Common myeloid progenitor, CD34-positive (primary cell): Measurements from ENCODE around the gene RNF149.

ENCODE experiments used
- CTCF ChIA-PET: fragments of 350-600 bp; sonication (Branson Sonifier 250); formaldehyde crosslinking; loops from one replicate; lab custom pipeline; 2021; ENCODE audit warnings: antibody characterized with exemption; lab: Charles Lee
- POLR2A ChIA-PET: fragments of 350-600 bp; sonication (Branson Sonifier 250); formaldehyde crosslinking; loops from one replicate; lab custom pipeline; 2021; ENCODE audit warnings: antibody characterized with exemption; lab: Charles Lee
- DNase-seq, 3 donors: peaks; one replicate each; pipeline versions ENCODE4 v3.0.0 to v3.0.0-alpha.2; 2013
- H3K27ac ChIP-seq, 2 experiments: 1 replicate in 1 of 2; 2 replicates in 1 of 2; pipeline ENCODE4 v1.7.0; 2013; ENCODE audit warnings: inconsistent platforms in 2 of 2, low read length in 2 of 2, mild to moderate bottlenecking in 2 of 2, low read depth in 1 of 2, moderate library complexity in 1 of 2; ENCODE audit not compliant: severe bottlenecking in 2 of 2, insufficient read depth in 1 of 2, poor library complexity in 1 of 2
- H3K27me3 ChIP-seq, 5 experiments: replicated peaks in 2 of 5; 1 replicate in 3 of 5; 2 replicates in 2 of 5; pipeline versions ENCODE4 v1.6.1 to v1.7.0; 2013; ENCODE audit warnings: low read length in 4 of 5, mild to moderate bottlenecking in 2 of 5, moderate library complexity in 2 of 5, inconsistent platforms in 1 of 5; ENCODE audit not compliant: insufficient read depth in 5 of 5, control insufficient read depth in 4 of 5
- H3K36me3 ChIP-seq, 4 experiments: 1 replicate in 2 of 4; 2 replicates in 2 of 4; pipeline versions ENCODE4 v1.6.1 to v1.7.0; 2013; ENCODE audit warnings: low read length in 3 of 4, control low read depth in 1 of 4, mild to moderate bottlenecking in 1 of 4; ENCODE audit not compliant: control insufficient read depth in 4 of 4, insufficient read depth in 4 of 4
- H3K4me1 ChIP-seq, 4 experiments: 1 replicate in 3 of 4; 2 replicates in 1 of 4; pipeline versions ENCODE4 v1.6.1 to v1.7.1; 2013; ENCODE audit warnings: low read length in 3 of 4, mild to moderate bottlenecking in 3 of 4, control low read depth in 1 of 4, inconsistent platforms in 1 of 4, moderate library complexity in 1 of 4; ENCODE audit not compliant: control insufficient read depth in 4 of 4, insufficient read depth in 4 of 4; ENCODE audit errors: control extremely low read depth in 1 of 4
- H3K4me3 ChIP-seq, 7 experiments: 1 replicate in 4 of 7; 2 replicates in 3 of 7; pipeline versions ENCODE4 v1.5.1 to v1.7.0; 2013; ENCODE audit warnings: mild to moderate bottlenecking in 7 of 7, low read length in 6 of 7, moderate library complexity in 6 of 7, inconsistent platforms in 2 of 7, low read depth in 2 of 7, control low read depth in 1 of 7; ENCODE audit not compliant: insufficient read depth in 4 of 7, control insufficient read depth in 1 of 7; ENCODE audit errors: extremely low read depth in 1 of 7
- H3K9me3 ChIP-seq, 5 experiments: 1 replicate in 4 of 5; 2 replicates in 1 of 5; pipeline versions ENCODE4 v1.6.1 to v1.7.1; 2013; ENCODE audit warnings: low read length in 4 of 5, mild to moderate bottlenecking in 2 of 5, inconsistent platforms in 1 of 5, low read depth in 1 of 5, moderate library complexity in 1 of 5; ENCODE audit not compliant: control insufficient read depth in 4 of 5, insufficient read depth in 2 of 5; ENCODE audit errors: control extremely low read depth in 1 of 5
- WGBS: methylation state at CpG from one replicate; pipeline ENCODE4 v1.1.5; 2013; ENCODE audit not compliant: insufficient coverage; 5-methylcytosine and 5-hydroxymethylcytosine counted together

RNF149 gene

GRCh38 chr2:101306410-101306809, 2.1 kb downstream of the RNF149 start:
- ChIA-PET CTCF (no interaction called here), POLR2A (no interaction called here)
- peaks cover 0 to 16% (median 7%) of the 10 kb centered on the region in 4 experiments for H3K36me3 ChIP-seq
- DNase-seq = no peak
- H3K4me1 ChIP-seq = peaks cover 26 to 61% (median 54%) of the 10 kb centered on the region in 4 experiments
- peak overlapping the region in 6 of 7 experiments; percentile 73 to 91 (median 84) for H3K4me3 ChIP-seq
- peak overlapping the region; percentile 67 to 86 for H3K27ac ChIP-seq
- 64% methylated on average over 4 of the region's 7 CpGs for WGBS
- H3K9me3 ChIP-seq = no peaks in the 10 kb centered on the region
- no peaks in the 10 kb centered on the region for H3K27me3 ChIP-seq

- Histone ChIP-seq H3K4me1 (peaks cover 22 to 53% (median 50%) of the 10 kb centered on the region in 4 experiments), H3K9me3 (no peaks in the 10 kb centered on the region), H3K36me3 (peaks cover 0 to 20% (median 7%) of the 10 kb centered on the region in 4 experiments), H3K27ac (peak overlapping the region; percentile 19 to 86), H3K27me3 (no peaks in the 10 kb centered on the region), H3K4me3 (peak overlapping the region in 5 of 7 experiments; percentile 73 to 91 (median 82))
- ChIA-PET CTCF (no interaction called here), POLR2A (no interaction called here)
- no peak for DNase-seq
- 100% methylated on average over 3 of the region's 7 CpGs for WGBS
These were observed 2.9 kb downstream of the RNF149 start for GRCh38 chr2:101305492-101306078.

- H3K9me3 ChIP-seq = no peaks in the 10 kb centered on the region
- H3K4me1 ChIP-seq = peaks cover 18 to 49% (median 48%) of the 10 kb centered on the region in 4 experiments
- H3K27me3 ChIP-seq = no peaks in the 10 kb centered on the region
- H3K4me3 ChIP-seq = peak overlapping the region in 1 of 7 experiments; percentile 76
- ChIA-PET POLR2A (no interaction called here), CTCF (no interaction called here)
- DNase-seq = no peak
- H3K36me3 ChIP-seq = peaks cover 1 to 20% (median 10%) of the 10 kb centered on the region in 4 experiments
- no peak overlapping the region for H3K27ac ChIP-seq
- WGBS = 100% methylated on average over 4 of the region's 4 CpGs
These were observed 3.5 kb downstream of the RNF149 start for GRCh38 chr2:101305035-101305434.

DNA sequence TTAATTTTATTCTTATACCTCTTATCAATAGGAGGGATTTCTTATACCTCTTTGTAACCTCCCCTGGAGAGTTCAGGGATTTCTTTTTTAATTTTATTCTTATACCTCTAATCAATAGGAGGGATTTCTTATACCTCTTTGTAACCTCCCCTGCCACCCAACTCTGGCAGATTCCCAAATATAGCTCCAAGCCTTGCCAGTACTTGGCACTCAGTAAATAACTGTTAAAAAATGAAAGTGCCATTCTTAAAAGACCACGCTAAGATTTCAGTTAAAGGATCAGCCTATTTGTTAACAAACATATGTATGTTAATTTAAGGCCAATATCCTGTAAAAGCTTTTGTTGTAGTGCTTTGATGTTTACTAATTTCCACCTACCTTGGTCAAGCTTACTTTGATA, 4.8 kb downstream of the RNF149 start:
- H3K4me3 ChIP-seq = peak overlapping the region in 1 of 7 experiments; percentile 45
- CTCF ChIA-PET = interaction anchor here (0.8 kb wide), 1 partner anchor 525 kb away, joined by 4 read pairs; no protein-coding TSS in a partner anchor
- POLR2A ChIA-PET = no interaction called here
- no peaks in the 10 kb centered on the region for H3K27me3 ChIP-seq
- no peak overlapping the region for H3K27ac ChIP-seq
- H3K4me1 ChIP-seq = peaks cover 19 to 41% (median 37%) of the 10 kb centered on the region in 4 experiments
- peaks cover 2 to 23% (median 14%) of the 10 kb centered on the region in 4 experiments for H3K36me3 ChIP-seq
- WGBS = no CpG with 5 or more reads among the region's 1 CpG
- no peaks in the 10 kb centered on the region for H3K9me3 ChIP-seq
- no peak for DNase-seq

DNA sequence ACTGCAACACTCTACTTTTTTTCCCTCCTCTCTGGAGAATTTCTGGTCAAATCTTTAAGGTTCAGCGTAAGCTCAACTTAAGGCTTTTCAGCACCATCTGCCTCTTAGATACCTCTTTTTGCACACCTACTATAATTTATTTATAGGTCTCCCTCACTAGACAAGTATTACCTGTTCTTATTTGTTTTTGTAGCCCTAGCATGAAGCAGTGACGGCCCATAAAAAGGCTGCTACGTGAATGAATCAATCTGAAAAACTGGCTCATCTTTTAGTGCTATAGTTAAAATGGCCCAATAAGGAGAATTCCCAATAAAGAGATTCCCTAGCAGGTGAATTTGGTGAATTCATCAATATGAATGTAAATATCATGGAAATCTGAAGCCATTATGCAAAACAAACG, 6.5 kb downstream of the RNF149 start:
- ChIA-PET CTCF (no interaction called here), POLR2A (no interaction called here)
- Histone ChIP-seq H3K27me3 (no peaks in the 10 kb centered on the region), H3K4me1 (peaks cover 18 to 25% (median 22%) of the 10 kb centered on the region in 4 experiments), H3K27ac (no peak overlapping the region), H3K9me3 (no peaks in the 10 kb centered on the region), H3K36me3 (peaks cover 2 to 23% (median 14%) of the 10 kb centered on the region in 4 experiments), H3K4me3 (no peak overlapping the region)
- 100% methylated on average over 1 of the region's 4 CpGs for WGBS
- no peak for DNase-seq

GRCh38 chr2:101300836-101301235, 7.7 kb downstream of the RNF149 start:
- H3K4me3 ChIP-seq = no peak overlapping the region
- DNase-seq = no peak

GRCh38 chr2:101300164-101300563, 8.3 kb downstream of the RNF149 start:
- POLR2A ChIA-PET = no interaction called here
- CTCF ChIA-PET = interaction anchor here (1.2 to 4.1 kb wide), 2 partner anchors 8 to 16 kb away, joined by 4 to 18 read pairs; partner anchors contain the start of gene RNF149
- Histone ChIP-seq H3K9me3 (no peaks in the 10 kb centered on the region), H3K4me3 (no peak overlapping the region), H3K36me3 (peaks cover 2 to 18% (median 12%) of the 10 kb centered on the region in 4 experiments), H3K27ac (no peak overlapping the region), H3K4me1 (peaks cover 4 to 8% (median 7%) of the 10 kb centered on the region in 4 experiments), H3K27me3 (no peaks in the 10 kb centered on the region)
- no CpG with 5 or more reads among the region's 1 CpG for WGBS
- no peak for DNase-seq

More at GRCh38 chr2:101300836-101301235, 7.7 kb downstream of the RNF149 start:
- Histone ChIP-seq H3K36me3 (peaks cover 2 to 18% (median 14%) of the 10 kb centered on the region in 4 experiments), H3K9me3 (no peaks in the 10 kb centered on the region), H3K4me1 (peaks cover 9 to 15% (median 12%) of the 10 kb centered on the region in 4 experiments), H3K27ac (no peak overlapping the region), H3K27me3 (no peaks in the 10 kb centered on the region)
- ChIA-PET POLR2A (no interaction called here), CTCF (no interaction called here)
- 62% methylated on average over 5 of the region's 7 CpGs for WGBS
